H1 (cell line): ENCODE data around the gene MAP6. TPM values are rescaled to one million over a fixed set of nuclear protein-coding genes. Genes with fewer than 3 reads are reported as not detected.

Experiments
- CTCF ChIA-PET: fragments of 300-600 bp; sonication (Branson Sonifier 250); formaldehyde crosslinking; loops from one replicate; lab custom pipeline; 2021; ENCODE audit not compliant: partially characterized antibody; lab: Charles Lee
- POLR2A ChIA-PET: fragments of 300-600 bp; sonication (Branson Sonifier 250); formaldehyde crosslinking; loops from one replicate; lab custom pipeline; 2021; ENCODE audit warnings: inconsistent platforms; ENCODE audit not compliant: partially characterized antibody; lab: Charles Lee
- DNase-seq, 2 experiments: peaks; one replicate each; pipeline versions ENCODE4 v3.0.0 to v3.0.0-alpha.2; 2010 to 2022; ENCODE audit warnings: low spot score in 2 of 2, low read depth in 1 of 2, mixed read lengths in 1 of 2
- FAIRE-seq: peaks from 2 replicates; lab custom pipeline; 2011; peaks lifted over from hg19 to GRCh38; lab: Jason Lieb, UNC
- H2AFZ ChIP-seq: 2 replicates; pipeline ENCODE4 v1.8.1; 2012; ENCODE audit warnings: low read length, inconsistent platforms
- H2AK5ac ChIP-seq: 2 replicates; pipeline ENCODE4 v1.6.1; 2013; ENCODE audit warnings: low read depth, low read length
- H2BK120ac ChIP-seq: replicated peaks from 2 replicates; pipeline ENCODE3; 2013; ENCODE audit warnings: low read depth, low read length, inconsistent platforms
- H2BK12ac ChIP-seq: 2 replicates; pipeline ENCODE4 v1.6.1; 2013; ENCODE audit warnings: low read depth, low read length
- H2BK15ac ChIP-seq: 2 replicates; pipeline ENCODE4 v1.6.1; 2013; ENCODE audit warnings: low read length
- H2BK20ac ChIP-seq: 2 replicates; pipeline ENCODE4 v1.6.1; 2013; ENCODE audit warnings: low read length
- H2BK5ac ChIP-seq: 2 replicates; pipeline ENCODE4 v1.6.1; 2013; ENCODE audit warnings: low read depth, low read length
- H3K14ac ChIP-seq: 2 replicates; pipeline ENCODE4 v1.6.1; 2013; ENCODE audit warnings: inconsistent platforms; ENCODE audit not compliant: insufficient read length
- H3K18ac ChIP-seq: 2 replicates; pipeline ENCODE4 v1.6.1; 2013; ENCODE audit warnings: low read length; ENCODE audit errors: extremely low read depth
- H3K23ac ChIP-seq: 2 replicates; pipeline ENCODE4 v1.6.1; 2013; ENCODE audit warnings: inconsistent platforms; ENCODE audit not compliant: insufficient read length
- H3K23me2 ChIP-seq: 2 replicates; pipeline ENCODE4 v1.6.1; 2013; ENCODE audit warnings: low read depth, low read length
- H3K27ac ChIP-seq: 2 replicates; pipeline ENCODE4 v1.6.1; 2011; ENCODE audit warnings: low read depth, low read length, inconsistent platforms
- H3K27me3 ChIP-seq, 4 experiments: replicated peaks in 1 of 4; 1 replicate in 1 of 4; 2 replicates in 3 of 4; pipeline versions ENCODE4 v1.6.1 to v1.8.1; 2011 to 2013; ENCODE audit warnings: low read length in 3 of 4, mild to moderate bottlenecking in 3 of 4, inconsistent platforms in 2 of 4, mixed read lengths in 2 of 4, moderate library complexity in 1 of 4; ENCODE audit not compliant: control insufficient read depth in 3 of 4, insufficient read depth in 3 of 4; ENCODE audit errors: extremely low read depth in 1 of 4
- H3K36me3 ChIP-seq, 4 experiments: 2 replicates each; pipeline versions ENCODE4 v1.6.1 to v1.8.1; 2011 to 2013; ENCODE audit warnings: mild to moderate bottlenecking in 4 of 4, low read length in 3 of 4, moderate library complexity in 2 of 4, control low read depth in 1 of 4, inconsistent platforms in 1 of 4; ENCODE audit not compliant: insufficient read depth in 4 of 4, control insufficient read depth in 2 of 4
- H3K4ac ChIP-seq: replicated peaks from 2 replicates; pipeline ENCODE3; 2013; ENCODE audit warnings: low read length, low read depth, mixed read lengths, inconsistent platforms; ENCODE audit not compliant: insufficient read length
- H3K4me1 ChIP-seq, 4 experiments: replicated peaks in 1 of 4; 1 replicate in 1 of 4; 2 replicates in 3 of 4; pipeline versions ENCODE4 v1.6.1 to v1.8.1; 2011 to 2013; ENCODE audit warnings: low read length in 3 of 4, inconsistent platforms in 2 of 4, mixed read lengths in 1 of 4; ENCODE audit not compliant: insufficient read depth in 4 of 4, control insufficient read depth in 3 of 4
- H3K4me2 ChIP-seq, 2 experiments: 2 replicates each; pipeline versions ENCODE4 v1.6.1 to v1.8.1; 2011 to 2013; ENCODE audit warnings: low read depth in 2 of 2, low read length in 2 of 2, control low read depth in 1 of 2, inconsistent platforms in 1 of 2, mild to moderate bottlenecking in 1 of 2; ENCODE audit not compliant: insufficient read depth in 1 of 2
- H3K4me3 ChIP-seq, 4 experiments: fragments of 200-600, 300-600 bp in 1 of 4; sonication (generic), shearing (Covaris generic), sonication (Bioruptor Twin) in 1 of 4; 2 replicates each; pipeline versions ENCODE4 v1.5.1 to v1.8.1; 2011 to 2016; ENCODE audit warnings: low read length in 4 of 4, low read depth in 3 of 4, control low read depth in 2 of 4, inconsistent platforms in 2 of 4, mild to moderate bottlenecking in 2 of 4, mixed read lengths in 1 of 4, moderate library complexity in 1 of 4; ENCODE audit not compliant: insufficient read depth in 2 of 4; ENCODE audit errors: extremely low read depth in 1 of 4
- H3K56ac ChIP-seq: replicated peaks from 2 replicates; pipeline ENCODE3; 2013; ENCODE audit warnings: low read depth, mild to moderate bottlenecking, mixed read lengths, low read length, inconsistent platforms; ENCODE audit not compliant: insufficient read length
- H3K79me1 ChIP-seq: 2 replicates; pipeline ENCODE4 v1.6.1; 2013; ENCODE audit warnings: low read depth, low read length, control low read depth
- H3K79me2 ChIP-seq, 2 experiments: 2 replicates each; pipeline versions ENCODE4 v1.6.1 to v1.8.1; 2012 to 2013; ENCODE audit warnings: low read length in 2 of 2, mild to moderate bottlenecking in 2 of 2, inconsistent platforms in 1 of 2; ENCODE audit not compliant: insufficient read depth in 2 of 2, control insufficient read depth in 1 of 2
- H3K9ac ChIP-seq, 4 experiments: replicated peaks in 1 of 4; 1 replicate in 1 of 4; 2 replicates in 3 of 4; pipeline versions ENCODE4 v1.6.1 to v1.8.1; 2011 to 2013; ENCODE audit warnings: low read depth in 3 of 4, low read length in 3 of 4, control low read depth in 2 of 4, mild to moderate bottlenecking in 2 of 4, moderate library complexity in 2 of 4, inconsistent platforms in 1 of 4; ENCODE audit errors: extremely low read depth in 1 of 4
- H3K9me3 ChIP-seq, 2 experiments: 2 replicates each; pipeline versions ENCODE4 v1.6.1 to v1.8.1; 2012 to 2013; ENCODE audit warnings: mild to moderate bottlenecking in 2 of 2, moderate library complexity in 2 of 2, control low read depth in 1 of 2, inconsistent platforms in 1 of 2, low read depth in 1 of 2, low read length in 1 of 2, mixed read lengths in 1 of 2; ENCODE audit not compliant: insufficient read depth in 2 of 2
- H4K20me1 ChIP-seq, 2 experiments: replicated peaks in 1 of 2; 2 replicates each; pipeline versions ENCODE3 to v1.8.1; 2011 to 2013; ENCODE audit warnings: inconsistent platforms in 2 of 2, low read length in 2 of 2, mild to moderate bottlenecking in 1 of 2; ENCODE audit not compliant: insufficient read depth in 2 of 2, control insufficient read depth in 1 of 2
- H4K5ac ChIP-seq: 2 replicates; pipeline ENCODE4 v1.6.1; 2013; ENCODE audit warnings: low read length, low read depth, mixed read lengths, inconsistent platforms; ENCODE audit not compliant: insufficient read length
- H4K8ac ChIP-seq: 2 replicates; pipeline ENCODE4 v1.8.0; 2013; ENCODE audit warnings: mild to moderate bottlenecking, moderate library complexity, low read length, inconsistent platforms; ENCODE audit not compliant: insufficient read depth; ENCODE audit errors: extremely low read depth
- H4K91ac ChIP-seq: replicated peaks from 2 replicates; pipeline ENCODE3; 2013; ENCODE audit warnings: low read length, mixed read lengths, inconsistent platforms; ENCODE audit not compliant: insufficient read length
- POLR2A ChIP-seq, 2 experiments: IDR thresholded peaks; 1 replicate in 1 of 2; 2 replicates in 1 of 2; pipeline ENCODE4 v1.6.1; 2011; ENCODE audit warnings: low read depth in 2 of 2, low read length in 2 of 2, mild to moderate bottlenecking in 2 of 2; ENCODE audit errors: control extremely low read depth in 1 of 2
- SIX5 ChIP-seq: IDR thresholded peaks from 2 replicates; pipeline ENCODE4 v1.6.1; 2011; ENCODE audit warnings: mild to moderate bottlenecking, low read depth, low read length
- WGBS, 2 experiments: shearing (Covaris generic) in 1 of 2; methylation state at CpG; one replicate each; pipeline versions ENCODE4 v1.1.6 to v1.1.7; 2013 to 2015; ENCODE audit warnings: low lambda C conversion rate in 2 of 2, mixed read lengths in 2 of 2, inconsistent platforms in 1 of 2, low coverage in 1 of 2, missing lambda C conversion rate in 1 of 2; ENCODE audit not compliant: insufficient replicate concordance in 2 of 2, insufficient coverage in 1 of 2, insufficient read length in 1 of 2; ENCODE audit errors: extremely low coverage in 1 of 2, missing lambda C conversion rate in 1 of 2; 5-methylcytosine and 5-hydroxymethylcytosine counted together
- polyA plus RNA-seq, 7 experiments: library from polyadenylated mRNA; depleted of rRNA in 3 of 7; stranded (reverse) in 5 of 7; unstranded in 2 of 7; fragments of >200 nt in 5 of 7; fragments of 200-250 nt in 2 of 7; gene quantifications; 1 replicate in 5 of 7; 2 replicates in 1 of 7; 4 replicates in 1 of 7; pipeline versions ENCODE4 v1.2.1 to v1.2.3, GENCODE V29; 2011 to 2013; ENCODE audit warnings: missing spikeins in 2 of 7, mixed read lengths in 2 of 7
- total RNA-seq: library from RNA; stranded (reverse); fragmentation: NEBNext Ultra II Directional; extraction: Animal tissue kit (Norgen Biotek cat#: 25700); gene quantifications from 2 replicates; pipeline ENCODE4 v1.2.1, GENCODE V29; 2021

Gene MAP6
- total and polyA plus RNA-seq, 2 of the 8 experiments (the other 6 are each of a cell fraction or from before 2014, with no cell fraction given) = 0.54 to 0.89 TPM

- Histone ChIP-seq H3K14ac (no peak overlapping the region), H3K4me1 (peaks cover 0 to 8% (median under 1%) of the 10 kb centered on the region in 4 experiments; a peak in 5 of 7 replicates), H2BK5ac (no peak overlapping the region), H2BK15ac (no peak overlapping the region), H3K23ac (no peak overlapping the region), H3K4me3 (no peak overlapping the region), H3K27me3 (no peaks in the 10 kb centered on the region), H3K4ac (no peak overlapping the region), H3K18ac (no peak overlapping the region), H2AK5ac (no peak overlapping the region), H4K91ac (no peak overlapping the region), H3K9me3 (no peaks in the 10 kb centered on the region), H3K56ac (no peak overlapping the region), H3K79me2 (peaks cover 3 to 29% of the 10 kb centered on the region in 2 experiments; a peak in 3 of 4 replicates), H2BK20ac (no peak overlapping the region), H3K27ac (no peak overlapping the region), H3K4me2 (no peak overlapping the region), H2BK120ac (no peak overlapping the region), H4K5ac (no peak overlapping the region), H4K20me1 (peaks cover 6 to 28% of the 10 kb centered on the region in 2 experiments), H3K79me1 (peaks cover 9% of the 10 kb centered on the region), H2BK12ac (no peak overlapping the region), H3K9ac (no peak overlapping the region), H2AFZ (no peak overlapping the region), H3K36me3 (peaks cover 44 to 75% (median 63%) of the 10 kb centered on the region in 4 experiments), H3K23me2 (no peaks in the 10 kb centered on the region; the same call in 1 of the 2 replicates), H4K8ac (no peak overlapping the region; the same call in 1 of the 2 replicates)
- no peak for DNase-seq
- WGBS, 2 experiments = 86% methylated on average over 9 of the region's 9 CpGs; no CpG with 5 or more reads in 1 of the 2 experiments
- POLR2A ChIA-PET = interaction anchor here (0.9 to 35.1 kb wide), 10 partner anchors 5 to 167 kb away, joined by 3 to 1120 read pairs (median 6); partner anchors contain the start of gene SERPINH1
- CTCF ChIA-PET = interaction anchor here (0.6 to 17.4 kb wide), 9 partner anchors 11 to 181 kb away, joined by 4 to 344 read pairs (median 9); partner anchors contain the start of gene SERPINH1
- TF ChIP-seq SIX5 (no peak), POLR2A (IDR thresholded peaks at IDR 0.05; ENCODE audit: control extremely low read depth in 1 of 2, low read depth in 2 of 2, low read length in 2 of 2) (peak in 1 of 2 experiments; percentile 23; a peak in 1 of 3 replicates)
- no peak for FAIRE-seq
Observed at GRCh38 chr11:75570559-75571139, 98.2 kb downstream of the MAP6 start.
